Peyer's patch (tissue), 4 donors: ENCODE data around the gene RAPGEF1.

Experiments used
- CTCF ChIP-seq, 6 experiments: fragments of 450-650 bp in 4 of 6; fragments of 200-600 bp in 2 of 6; sonication (generic) in 1 of 6; IDR thresholded peaks; one replicate each; pipeline ENCODE4 v1.5.1; 2017 to 2019; ENCODE audit warnings: antibody characterized with exemption in 6 of 6, mild to moderate bottlenecking in 3 of 6, moderate library complexity in 1 of 6
- POLR2A ChIP-seq, 2 donors: fragments of 450-650 bp; IDR thresholded peaks; one replicate each; pipeline ENCODE4 v1.5.1; 2017; ENCODE audit warnings: antibody characterized with exemption in 2 of 2, mild to moderate bottlenecking in 2 of 2, moderate library complexity in 2 of 2

GRCh38 chr9:131731237-131731636 lies 8.6 kb downstream of the RAPGEF1 start:
- TF ChIP-seq CTCF (IDR thresholded peaks at IDR 0.05) (no peak), POLR2A (IDR thresholded peaks at IDR 0.05) (no peak)
